HG03108 (cell line): ENCODE results near the gene SLC6A18.

Experiments
- ATAC-seq: cut with Tn5 transposase; IDR thresholded peaks from one replicate; pipeline ENCODE4 v1.9.1; 2021; ENCODE audit warnings: moderate library complexity; ENCODE audit not compliant: unreplicated experiment

The SLC6A18 gene

DNA sequence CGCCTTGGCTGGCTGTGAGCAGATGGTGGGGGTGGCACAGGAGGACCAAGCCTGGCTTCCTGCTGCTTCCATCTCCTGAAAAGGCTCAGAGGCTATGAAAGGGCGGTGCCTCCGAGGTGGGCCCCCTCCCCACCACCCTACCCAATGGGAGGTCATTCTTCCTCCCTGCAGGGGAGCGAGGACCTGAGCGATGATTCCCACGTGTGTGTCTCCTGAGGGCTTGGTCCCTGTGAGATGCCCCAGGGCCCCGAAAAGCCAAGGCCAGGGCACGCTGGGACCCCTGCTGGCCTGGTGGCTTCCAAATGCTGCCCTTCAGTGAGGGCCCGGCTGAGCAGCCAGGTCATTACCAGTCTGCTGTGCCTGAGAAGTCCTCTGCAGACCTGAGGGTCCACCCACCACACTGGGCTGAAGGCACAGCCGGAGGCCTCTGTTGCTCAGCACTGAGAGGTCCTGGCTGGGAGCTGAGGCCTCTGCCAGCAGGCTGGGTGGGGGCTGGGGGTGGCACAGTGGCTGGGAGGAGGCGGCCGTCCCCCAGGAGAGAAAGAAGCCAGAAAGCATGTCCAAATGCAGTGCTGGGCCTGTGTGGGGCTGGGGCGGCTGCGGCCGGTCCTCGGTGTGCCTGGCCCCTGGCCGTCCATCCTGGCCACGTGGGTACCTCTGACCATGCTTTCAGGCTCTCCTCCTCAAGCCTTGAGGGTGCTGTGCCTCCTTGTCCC, 37.8 kb upstream of the SLC6A18 start:
- no peak for ATAC-seq

- ATAC-seq: no peak
Observed at GRCh38 chr5:1187950-1188334, 37.2 kb upstream of the SLC6A18 start.

DNA sequence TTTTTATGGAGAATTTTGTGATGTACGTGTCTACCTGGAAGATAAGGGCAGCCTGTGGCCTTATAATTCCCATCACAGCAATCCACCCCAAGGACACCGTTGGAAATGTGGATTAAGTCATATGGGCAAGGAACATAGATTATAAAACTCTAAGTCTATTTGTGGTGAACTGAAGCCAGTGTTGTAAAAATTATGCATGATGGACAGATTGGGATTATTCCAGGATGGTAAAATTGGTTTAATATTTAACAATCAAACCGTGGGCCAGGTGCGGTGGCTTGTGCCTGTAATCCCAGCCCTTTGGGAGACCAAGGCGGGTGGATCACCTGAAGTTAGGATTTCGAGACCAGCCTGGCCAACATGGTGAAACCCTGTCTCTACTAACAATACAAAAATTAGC, 36.7 kb upstream of the SLC6A18 start:
- ATAC-seq: no peak

GRCh38 chr5:1189269-1189668, 35.9 kb upstream of the SLC6A18 start:
- ATAC-seq: no peak

GRCh38 chr5:1190278-1190677, 34.9 kb upstream of the SLC6A18 start:
- no peak for ATAC-seq

- ATAC-seq: no peak
Observed at GRCh38 chr5:1190837-1191239, 34.3 kb upstream of the SLC6A18 start.

DNA sequence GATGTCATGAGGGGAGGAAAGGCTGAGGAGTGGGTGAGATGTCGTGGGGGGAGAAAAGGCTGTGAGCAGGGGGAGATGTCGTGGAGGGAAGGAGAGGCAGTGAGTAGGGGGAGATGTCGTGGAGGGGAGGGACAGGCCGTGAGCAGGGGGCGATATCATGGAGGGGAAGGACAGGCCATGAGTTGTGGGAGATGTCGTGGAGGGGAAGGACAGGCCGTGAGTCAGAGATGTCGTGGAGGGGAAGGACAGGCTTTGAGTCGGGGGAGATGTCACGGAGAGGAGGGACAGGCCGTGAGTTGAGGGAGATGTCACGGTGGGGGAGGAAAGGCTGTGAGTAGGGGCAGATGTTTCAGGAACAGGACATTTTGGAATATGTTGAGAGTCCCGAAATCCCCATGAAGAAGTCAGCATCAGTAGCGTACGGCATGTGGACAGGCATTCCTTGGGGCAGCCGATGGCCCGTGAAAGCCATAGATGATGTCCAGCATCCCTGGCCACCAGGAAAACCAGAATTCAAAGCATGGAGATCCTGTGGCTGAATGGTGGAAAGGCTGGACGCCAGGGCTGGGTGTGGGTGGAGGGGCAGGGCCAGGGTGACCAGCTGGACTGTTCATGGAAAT, 32.1 kb upstream of the SLC6A18 start:
- ATAC-seq: no peak

DNA sequence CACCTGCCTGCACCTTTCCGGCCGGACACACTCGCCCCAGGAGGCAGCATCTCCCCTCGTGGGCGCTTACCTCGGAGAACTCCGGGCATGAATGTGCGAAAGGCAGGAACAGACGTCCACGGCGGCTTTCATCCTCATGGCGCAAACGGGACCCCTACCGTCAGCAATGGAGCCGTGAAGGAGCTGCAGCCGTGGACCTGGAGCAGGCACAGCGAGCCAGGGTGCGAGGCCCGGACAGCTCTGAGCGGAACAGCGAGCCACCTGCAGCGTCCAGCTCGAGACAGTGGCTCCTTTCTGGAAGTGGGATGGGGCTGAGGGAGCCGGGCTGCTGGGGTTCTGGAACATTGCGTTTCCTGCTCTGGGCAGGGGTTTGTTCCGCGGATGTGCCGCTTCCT, 31.6 kb upstream of the SLC6A18 start:
- ATAC-seq: no peak

DNA sequence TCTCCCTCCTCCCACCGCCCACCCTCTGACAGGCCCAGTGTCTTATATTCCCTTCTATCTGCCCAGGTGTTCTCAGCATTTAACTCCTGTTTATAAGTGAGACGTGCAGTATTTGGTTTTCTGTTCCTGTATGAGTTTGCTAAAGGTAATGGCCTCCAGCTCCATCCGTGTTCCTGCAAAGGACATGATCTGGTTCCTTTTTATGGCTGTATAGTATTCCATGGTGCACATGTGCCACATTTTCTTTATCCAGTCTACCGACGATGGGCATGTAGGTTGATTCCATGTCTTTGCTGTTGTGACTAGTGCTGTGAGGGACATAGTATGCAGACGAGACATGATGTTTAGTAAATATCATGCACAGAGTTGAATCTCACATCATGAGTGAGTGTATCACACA, 30.8 kb upstream of the SLC6A18 start:
- ATAC-seq: no peak

DNA sequence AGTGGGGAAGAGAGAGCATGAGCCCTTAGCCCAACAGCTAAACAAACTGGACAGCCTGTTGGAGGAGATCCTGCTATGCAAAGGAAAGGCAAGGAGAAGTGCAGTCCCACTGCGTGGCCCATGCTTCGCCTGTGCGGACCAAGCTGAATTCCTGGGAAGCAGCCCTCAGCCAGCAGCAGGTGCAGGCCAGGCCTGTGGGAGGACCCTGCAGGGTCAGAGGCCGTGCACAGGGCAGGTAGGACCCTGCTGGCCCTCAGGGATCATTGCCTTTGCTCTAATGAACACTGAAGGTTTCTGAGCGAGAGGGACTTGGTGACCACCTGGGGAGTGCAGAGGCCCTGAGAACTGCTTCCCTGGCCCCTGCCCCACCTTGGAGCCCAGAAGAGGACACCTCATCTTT, 29.7 kb upstream of the SLC6A18 start:
- no peak for ATAC-seq

DNA sequence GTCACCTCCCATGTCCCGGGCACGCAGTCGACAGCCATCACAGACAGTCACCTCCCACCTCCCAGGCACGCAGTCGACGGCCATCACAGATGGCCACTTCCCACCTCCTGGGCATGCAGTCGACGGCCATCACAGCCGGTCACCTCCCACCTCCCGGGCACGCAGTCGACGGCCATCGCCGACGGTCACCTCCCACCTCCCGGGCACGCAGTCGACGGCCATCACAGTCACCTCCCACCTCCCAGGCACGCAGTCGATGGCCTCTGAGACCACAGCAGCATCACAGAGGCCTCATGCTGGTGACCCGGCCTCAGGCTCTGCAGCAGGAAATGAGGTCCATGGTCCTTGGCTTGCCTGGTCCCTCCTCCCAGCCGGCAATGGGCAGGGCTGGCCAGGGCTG, 29.3 kb upstream of the SLC6A18 start:
- no peak for ATAC-seq

DNA sequence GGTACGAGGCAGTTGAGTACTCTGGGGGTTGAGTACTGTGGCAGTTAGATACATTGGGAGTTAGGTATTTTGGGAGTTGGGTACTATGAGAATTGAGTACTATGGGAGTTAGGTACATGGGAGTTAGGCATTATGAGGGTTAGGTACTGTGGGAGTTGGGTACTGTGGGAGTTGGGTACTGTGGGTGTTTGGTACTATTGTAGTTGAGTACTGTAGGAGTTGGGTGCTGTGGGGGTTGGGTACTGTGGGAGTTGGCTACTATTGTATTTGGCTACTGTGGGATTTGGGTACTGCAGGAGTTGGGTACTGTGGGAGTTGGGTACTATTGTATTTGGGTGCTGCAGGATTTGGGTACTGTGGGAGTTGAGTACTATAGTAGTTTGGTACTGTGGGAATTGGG, 28.6 kb upstream of the SLC6A18 start:
- ATAC-seq: no peak

DNA sequence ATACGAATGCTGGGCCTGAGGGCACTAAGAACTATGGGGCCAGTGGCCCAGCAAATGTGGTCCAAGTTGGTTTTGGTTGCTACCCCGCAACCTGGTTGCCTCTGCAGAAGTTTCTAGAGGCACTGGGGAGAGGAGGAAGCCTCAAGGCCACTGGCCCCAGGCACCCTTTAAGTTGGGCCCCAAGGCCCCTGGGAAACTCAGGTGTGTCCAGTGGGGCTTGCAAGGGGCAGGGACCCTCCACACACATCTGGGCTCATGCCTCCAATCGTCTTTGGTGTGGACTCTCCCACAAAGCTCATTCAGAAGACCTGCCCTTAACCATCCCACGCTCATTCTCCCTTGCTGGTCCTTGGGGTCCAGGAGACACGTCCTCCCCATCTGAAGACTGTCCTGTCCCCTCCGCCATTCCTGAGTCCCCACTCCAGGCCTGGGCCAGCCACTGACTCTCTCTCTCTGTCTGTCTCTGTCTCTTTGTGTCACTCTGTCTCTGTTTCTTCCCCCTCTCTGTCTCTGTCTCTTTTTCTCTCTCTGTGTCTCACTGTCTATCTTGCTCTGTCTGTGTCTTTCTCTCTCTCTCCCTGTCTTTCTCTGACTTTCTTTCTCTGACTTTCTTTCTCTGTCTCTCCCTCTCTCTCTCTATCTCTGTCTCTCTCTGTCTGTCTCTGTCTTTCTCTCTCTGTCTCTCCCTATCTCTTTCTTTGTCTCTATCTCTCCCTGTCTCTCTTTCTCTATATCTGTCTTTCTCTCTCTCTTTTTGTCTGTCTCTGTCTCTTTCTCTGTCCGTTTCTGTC, 27.1 kb upstream of the SLC6A18 start:
- ATAC-seq: no peak

DNA sequence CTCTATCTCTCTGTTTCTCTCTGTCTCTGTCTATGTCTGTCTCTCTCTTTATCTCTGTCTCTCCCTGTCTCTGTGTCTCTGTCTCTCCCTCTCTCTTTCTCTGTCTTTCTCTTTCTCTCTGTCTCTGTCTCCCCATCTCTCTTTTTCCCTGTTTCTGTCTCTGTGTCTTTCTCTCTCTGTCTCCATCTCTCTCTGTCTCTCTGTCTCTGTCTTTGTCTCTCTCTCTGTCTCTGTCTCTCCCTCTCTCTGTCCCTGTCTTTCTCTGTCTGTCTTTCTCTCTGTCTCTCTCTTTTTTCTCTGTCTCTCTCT, 25.9 kb upstream of the SLC6A18 start:
- ATAC-seq: no peak

DNA sequence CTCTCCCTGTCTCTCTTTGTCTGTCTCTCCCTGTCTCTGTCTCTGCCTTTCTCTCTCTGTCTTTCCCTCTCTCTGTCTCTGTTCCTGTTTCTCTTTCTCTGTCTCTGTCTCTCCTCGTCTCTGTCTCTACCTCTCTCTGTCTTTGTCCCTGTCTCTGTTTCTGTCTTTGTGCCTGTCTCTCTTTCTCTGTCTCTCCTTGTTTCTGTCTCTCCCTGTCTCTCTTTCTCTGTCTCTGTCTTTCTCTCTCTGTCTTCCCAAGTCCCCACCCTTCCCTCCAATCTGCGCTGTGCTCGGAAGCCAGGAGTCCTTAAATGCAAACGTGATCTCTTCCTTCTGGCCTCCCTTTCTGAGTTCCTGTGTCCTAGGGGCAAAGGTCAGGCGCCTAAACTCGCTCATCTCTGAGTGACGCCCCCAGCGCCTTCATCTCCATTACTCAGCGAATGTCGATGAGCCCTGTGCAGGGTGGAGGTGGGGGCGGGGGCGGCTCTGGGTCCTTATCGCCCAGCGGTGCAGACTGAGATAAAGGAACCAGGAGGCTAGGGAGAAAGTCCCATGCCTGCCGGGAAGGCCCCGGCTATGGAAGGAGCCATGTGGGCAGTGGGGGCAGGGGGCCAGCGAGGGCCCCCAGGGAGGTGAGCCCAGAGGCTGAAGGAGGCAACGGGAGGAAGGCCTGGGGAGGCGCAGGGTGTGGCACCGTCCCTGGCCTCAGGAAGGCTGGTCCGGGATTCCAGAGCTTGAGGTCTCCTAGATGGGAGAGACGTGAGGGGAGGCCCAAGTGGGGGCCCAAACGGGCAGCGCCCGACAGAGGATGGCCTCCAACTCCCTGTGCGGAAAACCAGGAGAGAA, 25.3 kb upstream of the SLC6A18 start:
- no peak for ATAC-seq

DNA sequence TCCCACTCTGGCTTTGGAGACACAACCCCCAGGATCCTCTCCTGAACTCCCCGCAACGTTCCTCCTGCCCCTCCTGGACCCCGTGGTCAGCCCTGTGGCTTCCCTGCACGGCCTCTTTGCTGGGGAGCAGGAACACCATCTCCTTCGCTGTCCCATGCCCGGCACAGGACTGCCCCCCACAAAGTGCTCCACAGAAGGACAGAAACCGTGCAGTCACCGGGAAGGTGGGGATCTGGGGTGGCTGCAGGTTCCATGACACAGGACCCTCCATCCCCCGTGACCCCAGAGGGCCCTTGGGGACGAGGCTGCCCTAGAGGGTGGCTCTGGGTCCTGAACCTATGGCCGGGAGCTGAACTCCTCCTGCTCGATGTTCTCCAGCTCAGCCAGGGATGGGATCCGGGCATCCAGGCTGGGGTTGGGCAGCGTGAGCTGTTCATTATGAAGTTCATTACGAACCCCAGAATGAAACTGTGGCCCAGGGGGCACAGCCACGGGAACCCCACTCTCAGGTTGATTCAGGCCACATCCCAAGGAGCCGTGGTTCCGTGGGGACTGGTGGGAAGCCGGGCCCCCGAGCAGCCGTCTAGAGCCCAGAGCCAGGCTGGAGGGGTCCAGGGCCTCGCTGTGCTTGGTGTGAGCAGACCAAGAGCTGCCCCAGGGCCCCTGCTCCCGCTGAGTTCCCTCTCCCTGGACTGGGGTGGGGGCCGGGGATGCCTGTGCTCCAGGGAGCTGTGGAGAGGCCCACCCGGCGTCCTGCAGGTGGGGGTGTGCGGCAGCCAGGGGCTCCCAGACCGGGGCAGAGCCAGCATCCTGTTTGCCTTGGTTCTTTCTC, 24.5 kb upstream of the SLC6A18 start:
- ATAC-seq: no peak

GRCh38 chr5:1201327-1202025, 23.7 kb upstream of the SLC6A18 start, which contains the start of gene SLC6A19:
Gene SLC6A19 (plus strand): TSS chr5:1201595. CDS start chr5:1201651, 56 bp downstream.
- ATAC-seq: no peak

DNA sequence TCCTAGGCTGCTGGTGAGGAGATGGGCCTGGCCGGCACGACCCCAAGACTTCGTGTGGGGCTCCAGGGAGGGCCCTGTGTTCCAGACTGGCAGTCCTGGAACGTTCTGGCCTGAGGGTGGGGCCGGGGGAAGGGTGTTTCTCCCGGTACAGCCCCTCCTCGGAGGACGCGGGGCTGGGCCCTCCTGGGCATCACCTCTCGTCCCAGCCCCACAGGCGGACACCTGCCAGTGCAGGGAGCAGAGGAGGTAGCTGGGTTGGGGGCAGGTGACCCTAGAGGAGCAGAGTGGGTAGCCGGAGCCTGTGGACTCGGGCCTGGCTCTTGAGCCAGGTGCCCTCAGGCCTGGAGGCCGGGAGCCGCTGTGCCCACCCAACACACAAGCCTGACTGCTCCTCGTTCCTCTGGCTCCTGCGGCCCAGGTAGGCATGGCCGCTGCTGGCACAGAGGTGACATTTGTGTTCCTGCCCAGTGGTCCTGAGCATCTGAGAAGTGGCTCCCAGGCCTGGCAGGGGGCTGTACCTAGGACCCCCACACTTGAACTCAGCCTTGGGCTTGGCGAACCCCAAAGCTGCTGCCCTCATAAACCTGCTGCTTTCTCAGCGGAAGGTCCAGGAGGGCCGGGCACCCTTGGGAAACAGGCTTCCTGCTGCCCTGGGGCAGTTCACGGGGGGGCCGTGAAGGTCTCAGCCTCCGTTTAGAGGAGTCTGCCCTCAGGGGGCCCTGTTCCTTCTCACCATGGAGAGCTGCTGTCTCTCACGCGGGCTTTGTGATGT, 23.0 kb upstream of the SLC6A18 start:
- ATAC-seq: no peak

DNA sequence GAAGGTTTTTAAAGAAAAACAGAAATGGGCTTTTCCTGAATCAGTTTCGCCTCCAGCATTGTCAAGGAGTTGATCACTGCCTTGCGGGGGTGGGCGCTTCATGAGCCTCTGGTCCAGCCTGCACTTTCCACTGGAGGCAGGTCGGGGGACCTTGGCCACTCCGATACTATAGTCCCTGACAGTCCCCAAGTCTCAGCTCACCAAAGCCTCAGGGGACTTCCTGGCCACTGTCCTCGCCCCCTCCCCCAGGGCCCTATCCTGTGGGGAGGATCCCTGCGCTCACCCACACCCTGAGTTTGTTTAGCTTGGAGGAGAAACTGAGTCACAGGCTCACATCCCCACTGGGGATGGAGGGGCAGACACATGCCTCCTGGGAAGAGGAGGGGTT, 22.4 kb upstream of the SLC6A18 start:
- no peak for ATAC-seq
